Nephron (organoid): ENCODE measurements around the gene SPTBN1.
A peak's percentile ranks its signal among the peaks of the same experiment; 100 is the strongest.

Experiments used
- H3K27ac Mint-ChIP-seq, 3 experiments: 2 replicates each; pipeline ENCODE4 v1.8.0; 2020; ENCODE audit warnings: mixed read lengths in 3 of 3, mild to moderate bottlenecking in 2 of 3, moderate library complexity in 1 of 3
- H3K27me3 Mint-ChIP-seq: 2 replicates; pipeline ENCODE4 v1.8.0; 2021; ENCODE audit warnings: low read depth, mild to moderate bottlenecking, moderate library complexity, mixed read lengths
- H3K36me3 Mint-ChIP-seq: 2 replicates; pipeline ENCODE4 v1.8.0; 2020; ENCODE audit warnings: low read depth, mixed read lengths
- H3K4me1 Mint-ChIP-seq: 2 replicates; pipeline ENCODE4 v1.8.0; 2020; ENCODE audit warnings: mixed read lengths
- H3K4me3 Mint-ChIP-seq, 3 experiments: 2 replicates each; pipeline ENCODE4 v1.8.0; 2020; ENCODE audit warnings: mild to moderate bottlenecking in 3 of 3, mixed read lengths in 3 of 3, moderate library complexity in 2 of 3
- H3K9me3 Mint-ChIP-seq: 2 replicates; pipeline ENCODE4 v1.8.0; 2020; ENCODE audit warnings: mixed read lengths
- TF ChIP-seq, protein P1 (sequence below), 3 experiments: fragments of 200-600 bp; sonication (generic); IDR thresholded peaks; one replicate each; pipeline ENCODE4 v1.5.0; 2021; ENCODE audit warnings: antibody characterized with exemption in 3 of 3; ENCODE audit not compliant: unreplicated experiment in 3 of 3

The SPTBN1 gene

DNA sequence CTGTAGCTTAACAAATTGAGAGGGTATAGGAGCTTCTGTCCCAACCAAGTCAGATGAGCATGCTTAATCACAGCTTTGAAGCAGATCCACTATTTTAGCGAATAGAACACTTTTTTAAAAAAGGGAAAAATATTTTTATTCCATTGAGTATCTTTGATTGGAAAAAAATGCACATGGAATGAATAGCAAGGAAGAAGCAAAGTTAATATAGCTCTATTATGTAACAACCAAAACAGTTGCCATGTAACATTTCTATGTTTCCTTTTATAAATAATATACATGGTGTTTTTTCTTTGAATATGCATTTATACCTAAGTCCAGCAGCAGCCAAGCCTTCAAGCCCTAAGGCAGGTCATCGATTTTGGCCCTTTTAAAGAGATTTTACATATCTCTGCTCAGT lies 21.4 kb upstream of the SPTBN1 start:
- Mint-ChIP-seq H3K27me3 (no peaks in the 10 kb centered on the region), H3K36me3 (no peaks in the 10 kb centered on the region), H3K27ac (peak overlapping the region in 2 of 3 experiments; percentile 46 to 87), H3K4me3 (no peak overlapping the region), H3K9me3 (no peaks in the 10 kb centered on the region), H3K4me1 (peaks cover 37% of the 10 kb centered on the region)
- TF ChIP-seq, protein P1, sequence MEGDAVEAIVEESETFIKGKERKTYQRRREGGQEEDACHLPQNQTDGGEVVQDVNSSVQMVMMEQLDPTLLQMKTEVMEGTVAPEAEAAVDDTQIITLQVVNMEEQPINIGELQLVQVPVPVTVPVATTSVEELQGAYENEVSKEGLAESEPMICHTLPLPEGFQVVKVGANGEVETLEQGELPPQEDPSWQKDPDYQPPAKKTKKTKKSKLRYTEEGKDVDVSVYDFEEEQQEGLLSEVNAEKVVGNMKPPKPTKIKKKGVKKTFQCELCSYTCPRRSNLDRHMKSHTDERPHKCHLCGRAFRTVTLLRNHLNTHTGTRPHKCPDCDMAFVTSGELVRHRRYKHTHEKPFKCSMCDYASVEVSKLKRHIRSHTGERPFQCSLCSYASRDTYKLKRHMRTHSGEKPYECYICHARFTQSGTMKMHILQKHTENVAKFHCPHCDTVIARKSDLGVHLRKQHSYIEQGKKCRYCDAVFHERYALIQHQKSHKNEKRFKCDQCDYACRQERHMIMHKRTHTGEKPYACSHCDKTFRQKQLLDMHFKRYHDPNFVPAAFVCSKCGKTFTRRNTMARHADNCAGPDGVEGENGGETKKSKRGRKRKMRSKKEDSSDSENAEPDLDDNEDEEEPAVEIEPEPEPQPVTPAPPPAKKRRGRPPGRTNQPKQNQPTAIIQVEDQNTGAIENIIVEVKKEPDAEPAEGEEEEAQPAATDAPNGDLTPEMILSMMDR (IDR thresholded peaks at IDR 0.05; ENCODE audit: unreplicated experiment in 3 of 3), result no peak

DNA sequence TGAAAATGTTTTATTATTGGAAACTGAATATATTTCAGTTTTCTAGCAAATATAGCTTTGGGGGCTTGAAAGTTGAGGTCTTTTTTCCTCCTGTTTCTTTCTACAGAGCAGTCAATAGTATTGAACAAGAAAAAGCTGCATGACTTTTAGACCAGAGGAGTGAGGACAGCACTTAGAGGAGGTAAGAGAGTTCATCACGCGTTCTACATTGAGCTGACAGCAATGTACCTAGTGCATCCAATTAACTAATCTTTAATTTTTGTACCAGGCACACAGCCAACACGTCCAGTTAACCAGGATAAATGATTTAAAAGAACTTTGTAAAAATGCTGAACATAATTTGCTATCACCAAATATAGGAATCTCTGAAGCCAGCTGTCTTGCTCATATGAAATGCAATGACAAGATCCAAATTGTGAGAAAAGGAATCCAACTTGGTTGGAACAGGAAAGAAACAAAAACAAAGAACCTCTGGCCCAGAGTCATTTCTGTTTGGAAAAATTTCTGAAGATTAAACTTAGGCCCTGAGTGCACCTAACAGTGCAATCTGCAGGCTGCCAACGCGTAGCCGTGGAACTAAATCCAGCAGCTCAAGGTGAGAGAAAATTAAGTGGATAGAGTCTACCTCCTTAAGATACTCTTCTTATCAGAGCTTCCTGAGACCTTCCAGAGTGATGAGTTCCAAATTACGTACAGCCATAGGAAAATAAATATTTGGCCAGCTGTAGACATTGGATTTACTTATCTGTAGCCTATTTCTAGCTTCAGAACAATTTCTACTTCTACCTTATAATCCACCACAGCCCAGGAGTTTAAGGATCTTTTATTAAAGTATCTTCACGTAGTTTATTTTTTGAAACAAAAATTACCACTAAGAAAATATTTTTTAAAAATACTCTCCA lies 20.6 kb upstream of the SPTBN1 start:
- H3K4me3 Mint-ChIP-seq, result no peak overlapping the region
- peak overlapping the region in 2 of 3 experiments; percentile 46 to 87 for H3K27ac Mint-ChIP-seq
- H3K36me3 Mint-ChIP-seq, result no peaks in the 10 kb centered on the region
- TF ChIP-seq, protein P1 (IDR thresholded peaks at IDR 0.05; ENCODE audit: unreplicated experiment in 3 of 3), result no peak
- peaks cover 40% of the 10 kb centered on the region for H3K4me1 Mint-ChIP-seq
- no peaks in the 10 kb centered on the region for H3K9me3 Mint-ChIP-seq
- H3K27me3 Mint-ChIP-seq, result no peaks in the 10 kb centered on the region

DNA sequence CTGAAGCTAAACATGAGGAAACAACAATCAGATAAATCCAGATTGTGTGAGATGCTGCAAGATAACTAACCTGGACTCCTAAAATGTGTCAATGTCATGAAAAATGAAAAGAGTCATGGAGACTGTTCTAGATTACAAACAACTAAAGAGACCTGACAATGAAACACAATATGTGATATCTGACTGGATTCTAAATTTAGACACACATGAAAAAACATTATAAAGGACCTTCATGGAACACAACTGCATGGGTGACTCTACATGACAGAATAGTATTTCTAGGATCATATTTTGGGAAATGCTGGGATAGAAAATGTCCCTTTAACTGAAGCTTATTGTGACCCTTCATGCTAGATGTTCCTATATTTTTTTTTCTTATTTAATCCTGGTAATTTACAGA lies 18.5 kb upstream of the SPTBN1 start:
- no peaks in the 10 kb centered on the region for H3K36me3 Mint-ChIP-seq
- TF ChIP-seq, protein P1 (IDR thresholded peaks at IDR 0.05; ENCODE audit: unreplicated experiment in 3 of 3), result no peak
- H3K27me3 Mint-ChIP-seq, result no peaks in the 10 kb centered on the region
- H3K4me1 Mint-ChIP-seq, result peaks cover 42% of the 10 kb centered on the region
- no peaks in the 10 kb centered on the region for H3K9me3 Mint-ChIP-seq
- no peak overlapping the region for H3K4me3 Mint-ChIP-seq
- H3K27ac Mint-ChIP-seq, result peak overlapping the region in 1 of 3 experiments; percentile 58

DNA sequence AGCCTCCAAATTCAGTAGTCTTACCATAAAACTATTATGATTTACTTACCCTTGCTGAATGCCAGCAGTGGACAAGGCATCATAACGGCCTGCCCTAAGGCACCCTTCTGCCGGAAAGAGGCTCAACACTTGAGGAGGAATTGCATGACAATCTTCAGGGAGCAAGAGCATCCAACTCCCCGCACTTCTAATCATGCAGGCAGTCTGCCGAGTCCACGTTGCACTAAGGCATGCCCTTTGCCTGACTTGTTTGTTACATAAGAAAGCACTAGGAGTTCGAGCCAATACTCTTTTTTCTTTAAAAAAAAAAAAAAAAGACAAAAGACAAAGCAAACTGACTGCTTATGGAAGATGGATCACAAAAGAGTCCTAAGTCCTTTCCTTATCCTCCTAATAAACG lies 17.9 kb upstream of the SPTBN1 start:
- H3K9me3 Mint-ChIP-seq, result no peaks in the 10 kb centered on the region
- H3K36me3 Mint-ChIP-seq, result no peaks in the 10 kb centered on the region
- H3K4me3 Mint-ChIP-seq, result no peak overlapping the region
- peak overlapping the region in 2 of 3 experiments; percentile 52 to 87 for H3K27ac Mint-ChIP-seq
- TF ChIP-seq, protein P1 (IDR thresholded peaks at IDR 0.05; ENCODE audit: unreplicated experiment in 3 of 3), result no peak
- peaks cover 42% of the 10 kb centered on the region for H3K4me1 Mint-ChIP-seq
- H3K27me3 Mint-ChIP-seq, result no peaks in the 10 kb centered on the region

DNA sequence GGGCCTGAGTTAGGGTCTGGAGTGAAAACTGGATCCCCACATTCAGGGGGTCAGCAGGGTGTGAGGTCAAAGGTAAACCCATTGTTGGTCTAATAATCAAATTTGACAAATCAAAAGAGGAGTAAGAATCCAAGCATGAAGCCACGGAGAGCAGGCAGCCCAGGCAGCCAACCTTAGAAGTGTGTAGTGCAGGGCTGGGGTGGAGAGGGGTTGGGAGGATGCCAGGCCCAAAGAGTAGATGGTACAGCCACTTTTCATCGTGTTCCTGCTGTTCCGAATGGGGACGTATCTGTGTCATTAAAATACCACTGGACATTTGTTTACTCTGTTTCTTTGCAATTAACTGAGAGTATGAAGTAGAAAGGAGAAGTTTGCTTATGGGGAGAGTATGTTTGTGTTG lies 16.5 kb upstream of the SPTBN1 start:
- peaks cover 33% of the 10 kb centered on the region for H3K4me1 Mint-ChIP-seq
- no peaks in the 10 kb centered on the region for H3K9me3 Mint-ChIP-seq
- H3K36me3 Mint-ChIP-seq, result no peaks in the 10 kb centered on the region
- H3K4me3 Mint-ChIP-seq, result no peak overlapping the region
- peak overlapping the region in 1 of 3 experiments; percentile 21 for H3K27ac Mint-ChIP-seq
- TF ChIP-seq, protein P1 (IDR thresholded peaks at IDR 0.05; ENCODE audit: unreplicated experiment in 3 of 3), result no peak
- no peaks in the 10 kb centered on the region for H3K27me3 Mint-ChIP-seq

DNA sequence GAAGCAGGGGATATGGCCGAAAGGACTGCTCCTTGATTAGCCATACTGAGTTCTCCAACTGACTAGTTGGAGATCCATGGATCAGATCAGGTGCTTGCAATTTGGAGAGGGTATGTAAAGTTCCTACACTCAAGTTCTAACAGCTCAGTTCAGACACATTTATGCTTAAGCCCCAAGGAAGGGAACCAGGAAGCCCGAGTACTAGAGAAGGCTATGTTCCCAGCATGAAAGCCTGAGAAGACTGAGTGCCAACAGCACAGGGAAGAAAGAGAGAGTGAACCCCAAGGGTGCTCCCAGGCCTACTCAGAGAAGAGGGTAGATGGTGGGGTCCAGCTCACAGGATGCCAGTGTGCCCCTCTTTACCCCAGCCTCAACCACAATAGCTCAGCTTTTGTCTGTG lies 16.1 kb upstream of the SPTBN1 start:
- Mint-ChIP-seq H3K4me3 (no peak overlapping the region), H3K9me3 (no peaks in the 10 kb centered on the region), H3K27me3 (no peaks in the 10 kb centered on the region), H3K4me1 (peaks cover 29% of the 10 kb centered on the region), H3K36me3 (no peaks in the 10 kb centered on the region), H3K27ac (peak overlapping the region in 1 of 3 experiments; percentile 21)
- TF ChIP-seq, protein P1 (IDR thresholded peaks at IDR 0.05; ENCODE audit: unreplicated experiment in 3 of 3), result no peak
